Measurements from ENCODE around the gene CDH3. TPM values are rescaled to one million over a fixed set of nuclear protein-coding genes. Genes with fewer than 3 reads are reported as not detected.

Gene CDH3
- total and polyA plus RNA-seq, 2 of the 8 experiments (the other 6 are each of a cell fraction or from before 2014, with no cell fraction given): 146 to 171 TPM

DNA sequence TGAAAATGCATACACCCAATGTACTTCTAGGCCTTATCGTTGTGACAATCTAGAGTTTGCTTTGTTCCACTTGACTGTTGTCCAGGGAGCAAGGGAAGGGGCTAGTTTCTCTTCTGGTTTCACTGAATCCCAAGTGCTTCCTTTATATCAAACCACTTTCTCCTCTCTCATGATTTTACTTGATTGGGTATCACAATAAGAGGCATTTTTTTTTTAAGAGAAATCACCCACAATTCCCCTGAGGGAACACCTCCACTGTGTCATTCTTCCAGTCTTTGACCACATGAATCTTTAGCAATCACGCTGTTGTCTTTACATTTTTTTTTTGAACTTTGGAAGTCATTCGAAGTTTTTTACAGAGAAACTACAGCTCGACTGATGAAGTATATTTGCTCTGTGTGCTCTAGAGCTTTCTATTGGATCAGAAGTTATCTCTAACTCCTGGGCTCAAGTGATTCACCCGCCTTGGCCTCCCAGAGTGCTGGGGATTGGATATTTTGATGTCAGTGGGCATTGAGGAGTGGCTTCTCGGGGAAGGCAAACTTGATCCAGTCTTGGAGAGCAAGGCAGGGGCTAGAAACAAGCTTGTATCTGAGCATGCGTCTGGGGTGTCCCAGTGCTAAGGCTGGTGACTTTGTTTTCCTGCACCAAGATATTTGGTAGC is 95.0 kb downstream of the CDH3 start:
- H3K23me2 ChIP-seq (ENCODE audit: low read depth, low read length): peaks cover 8% of the 10 kb centered on the region; the same call in 1 of the 2 replicates
- no peak overlapping the region for H4K91ac ChIP-seq (replicated peaks; ENCODE audit: insufficient read length, low read length)
- ChIA-PET POLR2A (ENCODE audit: partially characterized antibody) (interaction anchor here (1.1 to 4.7 kb wide), 4 partner anchors 9 to 29 kb away, joined by 3 to 65 read pairs (median 17); no protein-coding TSS in a partner anchor), CTCF (ENCODE audit: partially characterized antibody) (interaction anchor here (0.6 to 1.3 kb wide), 3 partner anchors 17 to 61 kb away, joined by 3 to 4 read pairs (median 4); no protein-coding TSS in a partner anchor)
- H2BK5ac ChIP-seq (ENCODE audit: low read depth, low read length): no peak overlapping the region
- peaks cover 0 to 21% (median 0%) of the 10 kb centered on the region in 4 experiments; a peak in 4 of 8 replicates for H3K36me3 ChIP-seq (ENCODE audit: control insufficient read depth in 2 of 4, insufficient read depth in 4 of 4, low read length in 3 of 4)
- H2BK20ac ChIP-seq (ENCODE audit: low read length): no peak overlapping the region
- peaks cover 0 to 67% of the 10 kb centered on the region in 2 experiments; a peak in 2 of 4 replicates for H3K79me2 ChIP-seq (ENCODE audit: control insufficient read depth in 1 of 2, insufficient read depth in 2 of 2, low read length in 2 of 2)
- peaks cover 6 to 22% (median 15%) of the 10 kb centered on the region in 4 experiments for H3K4me1 ChIP-seq (replicated peaks in 1 of 4; ENCODE audit: control insufficient read depth in 3 of 4, insufficient read depth in 4 of 4, low read length in 3 of 4)
- no peak overlapping the region for H2BK12ac ChIP-seq (ENCODE audit: low read depth, low read length)
- H3K4ac ChIP-seq (replicated peaks; ENCODE audit: insufficient read length, low read depth, low read length): no peak overlapping the region
- H2BK15ac ChIP-seq (ENCODE audit: low read length): no peak overlapping the region
- H3K79me1 ChIP-seq (ENCODE audit: low read depth, low read length): peaks cover 7% of the 10 kb centered on the region; the same call in 1 of the 2 replicates
- no peak overlapping the region for H3K27ac ChIP-seq (ENCODE audit: low read depth, low read length)
- H2AFZ ChIP-seq (ENCODE audit: low read length): no peak overlapping the region
- DNase-seq (ENCODE audit: low read depth in 1 of 2, low spot score in 2 of 2): no peak
- H3K56ac ChIP-seq (replicated peaks; ENCODE audit: insufficient read length, low read depth, low read length): no peak overlapping the region
- no peaks in the 10 kb centered on the region for H3K27me3 ChIP-seq (replicated peaks in 1 of 4; ENCODE audit: control insufficient read depth in 3 of 4, extremely low read depth in 1 of 4, insufficient read depth in 3 of 4, low read length in 3 of 4)
- no peak for TF ChIP-seq CBX5 (IDR thresholded peaks at IDR 0.05; ENCODE audit: low read depth, low read length)
- no peak for TF ChIP-seq RAD21 (IDR thresholded peaks at IDR 0.05 in 1 of 2, conservative IDR thresholded peaks at IDR 0.05 in 1 of 2; ENCODE audit: low read depth in 2 of 2, low read length in 2 of 2)
- TF ChIP-seq TAF1 (IDR thresholded peaks at IDR 0.05; ENCODE audit: low read depth, low read length): no peak
- TF ChIP-seq POLR2AphosphoS5 (IDR thresholded peaks at IDR 0.05; ENCODE audit: low read depth, low read length): no peak
- TF ChIP-seq, protein P1, sequence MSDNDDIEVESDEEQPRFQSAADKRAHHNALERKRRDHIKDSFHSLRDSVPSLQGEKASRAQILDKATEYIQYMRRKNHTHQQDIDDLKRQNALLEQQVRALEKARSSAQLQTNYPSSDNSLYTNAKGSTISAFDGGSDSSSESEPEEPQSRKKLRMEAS (IDR thresholded peaks at IDR 0.05): no peak
- no peak for TF ChIP-seq FOSL1 (IDR thresholded peaks at IDR 0.05; ENCODE audit: insufficient read depth, low read depth, low read length)
- TF ChIP-seq GTF2F1 (IDR thresholded peaks at IDR 0.05; ENCODE audit: borderline replicate concordance, low read depth, low read length): no peak
- TF ChIP-seq, protein P2, sequence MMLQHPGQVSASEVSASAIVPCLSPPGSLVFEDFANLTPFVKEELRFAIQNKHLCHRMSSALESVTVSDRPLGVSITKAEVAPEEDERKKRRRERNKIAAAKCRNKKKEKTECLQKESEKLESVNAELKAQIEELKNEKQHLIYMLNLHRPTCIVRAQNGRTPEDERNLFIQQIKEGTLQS (IDR thresholded peaks at IDR 0.05; ENCODE audit: insufficient read depth, low read depth, low read length): no peak
- H2BK120ac ChIP-seq (replicated peaks; ENCODE audit: low read depth, low read length): no peak overlapping the region
- 84% methylated on average over 7 of the region's 7 CpGs; no CpG with 5 or more reads in 1 of the 2 experiments for WGBS, 2 experiments (ENCODE audit: extremely low coverage in 1 of 2, insufficient coverage in 1 of 2, insufficient read length in 1 of 2, insufficient replicate concordance in 2 of 2, low coverage in 1 of 2, low lambda C conversion rate in 2 of 2, missing lambda C conversion rate in 1 of 2)
- no peak for FAIRE-seq
- H3K4me2 ChIP-seq (ENCODE audit: insufficient read depth in 1 of 2, low read depth in 2 of 2, low read length in 2 of 2): no peak overlapping the region
- peaks cover 3 to 9% of the 10 kb centered on the region in 2 experiments for H4K20me1 ChIP-seq (replicated peaks in 1 of 2; ENCODE audit: control insufficient read depth in 1 of 2, insufficient read depth in 2 of 2, low read length in 2 of 2)
- H2AK5ac ChIP-seq (ENCODE audit: low read depth, low read length): no peak overlapping the region
- no peak overlapping the region for H3K4me3 ChIP-seq (ENCODE audit: extremely low read depth in 1 of 4, insufficient read depth in 2 of 4, low read depth in 3 of 4, low read length in 4 of 4)
- no peak overlapping the region for H4K8ac ChIP-seq (ENCODE audit: extremely low read depth, insufficient read depth, low read length)
- H3K14ac ChIP-seq (ENCODE audit: insufficient read length): no peak overlapping the region
- H3K9me3 ChIP-seq (ENCODE audit: insufficient read depth in 2 of 2, low read depth in 1 of 2, low read length in 1 of 2): no peaks in the 10 kb centered on the region
- H3K18ac ChIP-seq (ENCODE audit: extremely low read depth, low read length): no peak overlapping the region
- H3K9ac ChIP-seq (replicated peaks in 1 of 4; ENCODE audit: extremely low read depth in 1 of 4, low read depth in 3 of 4, low read length in 3 of 4): no peak overlapping the region
- H4K5ac ChIP-seq (ENCODE audit: insufficient read length, low read depth, low read length): no peak overlapping the region
- H3K23ac ChIP-seq (ENCODE audit: insufficient read length): no peak overlapping the region
